OCI-LY3 (cell line): Measurements from ENCODE around the gene TBC1D1.

ENCODE experiments used
- H2AFZ ChIP-seq: fragments of 200-600, 300-600 bp; shearing (Covaris generic); 2 replicates; pipeline ENCODE4 v1.6.0; 2014; ENCODE audit warnings: antibody characterized with exemption, low read depth, low read length
- H3K27ac ChIP-seq: fragments of 200-600, 300-600 bp; sonication (generic); 2 replicates; pipeline ENCODE4 v1.5.1; 2014; ENCODE audit warnings: mild to moderate bottlenecking, low read length, moderate library complexity, mixed read lengths
- H3K27me3 ChIP-seq: fragments of 200-600, 300-600 bp; sonication (generic); 2 replicates; pipeline ENCODE4 v1.6.1; 2014; ENCODE audit warnings: low read depth, low read length, mixed read lengths
- H3K36me3 ChIP-seq: fragments of 200-600, 300-600 bp; sonication (generic); replicated peaks from 2 replicates; pipeline ENCODE3; 2014; ENCODE audit warnings: low read depth, low read length, mixed read lengths
- H3K4me1 ChIP-seq: fragments of 300-600, 200-600 bp; sonication (generic); 2 replicates; pipeline ENCODE4 v1.6.1; 2014; ENCODE audit warnings: low read length, mixed read lengths
- H3K4me2 ChIP-seq: fragments of 200-600, 300-600 bp; sonication (generic); 2 replicates; pipeline ENCODE4 v1.6.1; 2014; ENCODE audit warnings: low read length, mixed read lengths
- H3K4me3 ChIP-seq: fragments of 300-600, 200-600 bp; sonication (generic); 2 replicates; pipeline ENCODE4 v1.5.1; 2014; ENCODE audit warnings: antibody characterized with exemption, mild to moderate bottlenecking, low read length, moderate library complexity
- H3K79me2 ChIP-seq: fragments of 300-600, 200-600 bp; shearing (Covaris generic); 2 replicates; pipeline ENCODE4 v1.6.1; 2014; ENCODE audit warnings: mild to moderate bottlenecking, low read length, mixed read lengths
- H3K9ac ChIP-seq: fragments of 300-600, 200-600 bp; shearing (Covaris generic); 2 replicates; pipeline ENCODE4 v1.6.0; 2014; ENCODE audit warnings: mild to moderate bottlenecking, low read length, moderate library complexity
- H3K9me3 ChIP-seq: fragments of 200-600, 300-600 bp; shearing (Covaris generic); 2 replicates; pipeline ENCODE4 v1.6.1; 2014; ENCODE audit warnings: low read length, mixed read lengths; ENCODE audit not compliant: insufficient read depth
- H4K20me1 ChIP-seq: fragments of 200-600, 300-600 bp; sonication (generic); 2 replicates; pipeline ENCODE4 v1.6.1; 2016; ENCODE audit warnings: low read length, mixed read lengths; ENCODE audit not compliant: insufficient read depth
- CTCF ChIP-seq: fragments of 200-600, 300-600 bp; sonication (generic); IDR thresholded peaks from 2 replicates; pipeline ENCODE4 v1.5.1; 2014; ENCODE audit warnings: antibody characterized with exemption, low read length, low read depth
- EZH2phosphoT487 ChIP-seq: fragments of 200-600 bp; shearing (Covaris generic); IDR thresholded peaks from 2 replicates; pipeline ENCODE4 v1.6.1; 2018; ENCODE audit warnings: antibody characterized with exemption, mixed run types, low read depth

The TBC1D1 gene

DNA sequence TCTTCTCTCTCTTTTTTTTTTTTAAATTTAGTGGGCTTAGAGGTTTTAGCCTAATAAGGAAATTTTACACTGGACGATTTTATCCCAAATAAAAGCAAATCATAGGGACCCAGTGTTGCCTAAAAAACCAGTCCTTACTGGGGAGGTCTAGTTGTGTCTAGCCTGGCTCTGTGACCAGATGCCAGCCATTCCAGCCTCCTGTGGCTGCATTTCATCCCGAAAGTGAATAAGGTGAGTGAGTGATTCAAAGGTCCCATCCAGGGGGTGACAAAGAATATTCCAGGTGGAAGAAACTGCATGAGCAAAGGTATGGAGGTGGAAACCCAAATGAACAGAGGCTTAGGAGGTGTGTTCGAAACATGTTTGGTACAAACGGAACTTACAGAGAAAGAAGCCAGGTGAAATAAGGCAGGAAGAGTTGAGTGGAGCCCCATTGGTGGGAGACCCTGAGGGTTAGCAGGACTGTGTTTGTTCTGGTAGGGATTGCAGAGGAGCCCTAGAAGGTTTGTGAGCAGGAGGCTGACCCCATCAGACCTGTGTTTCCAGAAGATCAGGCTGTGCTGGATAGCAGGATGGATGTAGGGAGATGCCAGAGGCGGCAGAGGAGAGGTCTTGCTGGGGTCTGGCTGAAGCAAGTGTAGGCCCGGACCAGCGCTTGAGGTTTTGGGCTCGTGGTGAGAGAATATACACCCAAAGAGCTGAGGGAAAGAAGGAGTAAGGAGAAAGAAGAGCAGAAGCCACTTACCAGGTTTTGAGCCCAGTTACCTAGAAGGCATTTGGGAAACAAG lies 100.9 kb downstream of the TBC1D1 start:
- H3K79me2 ChIP-seq: peaks cover 9% of the 10 kb centered on the region; the same call in 1 of the 2 replicates
- peaks cover 3% of the 10 kb centered on the region; the same call in 1 of the 2 replicates for H3K9me3 ChIP-seq
- H4K20me1 ChIP-seq: peaks cover 23% of the 10 kb centered on the region

DNA sequence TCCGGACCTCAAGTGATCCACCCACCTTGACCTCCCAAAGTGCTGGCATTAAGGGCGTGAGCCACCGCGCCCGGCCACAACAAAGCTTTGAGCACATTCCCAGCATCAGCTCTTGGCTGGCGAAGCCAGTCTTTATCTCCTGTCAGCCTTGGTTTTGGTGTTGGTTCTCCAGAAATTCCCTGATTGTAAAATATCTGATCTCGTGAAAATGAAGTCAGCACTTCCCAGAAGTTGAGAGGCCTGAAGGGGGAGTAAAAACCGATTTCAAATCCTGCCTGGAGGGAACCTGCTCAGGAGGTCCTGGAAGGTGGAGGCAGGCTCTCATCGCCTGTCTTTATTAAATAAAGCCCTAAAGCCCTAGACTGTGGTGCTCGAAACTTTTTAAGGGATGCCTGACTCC lies 102.9 kb downstream of the TBC1D1 start:
- Histone ChIP-seq H3K27ac (no peak overlapping the region), H4K20me1 (peaks cover 16% of the 10 kb centered on the region; the same call in 1 of the 2 replicates), H3K4me1 (peaks cover 12% of the 10 kb centered on the region; the same call in 1 of the 2 replicates), H3K4me2 (no peak overlapping the region), H3K79me2 (peaks cover 4% of the 10 kb centered on the region; the same call in 1 of the 2 replicates), H3K36me3 (no peaks in the 10 kb centered on the region), H3K27me3 (no peaks in the 10 kb centered on the region), H2AFZ (no peak overlapping the region), H3K9me3 (peaks cover 3% of the 10 kb centered on the region; the same call in 1 of the 2 replicates), H3K9ac (no peak overlapping the region), H3K4me3 (no peak overlapping the region)
- no peak for TF ChIP-seq EZH2phosphoT487
- TF ChIP-seq CTCF: no peak

More for the DNA sequence above, 100.9 kb downstream of the TBC1D1 start:
- Histone ChIP-seq H3K27ac (no peak overlapping the region), H2AFZ (no peak overlapping the region), H3K4me1 (peaks cover 12% of the 10 kb centered on the region; the same call in 1 of the 2 replicates), H3K4me3 (no peak overlapping the region), H3K36me3 (no peaks in the 10 kb centered on the region), H3K9ac (no peak overlapping the region), H3K4me2 (no peak overlapping the region), H3K27me3 (no peaks in the 10 kb centered on the region)
- no peak for TF ChIP-seq CTCF
- TF ChIP-seq EZH2phosphoT487: no peak

DNA sequence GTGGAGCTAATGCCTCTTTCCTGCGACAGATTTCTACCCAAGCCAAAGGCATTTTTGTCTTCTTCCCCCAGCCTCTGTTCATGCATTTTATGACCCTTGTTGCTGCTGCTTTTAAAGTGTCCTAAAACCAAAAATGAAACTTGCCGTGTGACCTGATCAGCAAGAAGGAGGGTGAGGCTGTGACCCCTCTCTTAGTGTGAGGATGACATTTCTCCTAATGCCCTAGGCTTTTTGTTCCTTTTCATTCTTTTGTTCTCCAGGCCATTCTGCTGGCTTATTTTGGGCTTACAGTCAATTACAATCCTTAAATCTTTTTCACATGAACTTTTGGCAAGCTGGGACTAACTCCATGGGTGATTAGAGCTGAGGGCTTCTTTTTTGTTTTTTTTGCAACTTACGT lies 103.7 kb downstream of the TBC1D1 start:
- Histone ChIP-seq H4K20me1 (peaks cover 16% of the 10 kb centered on the region; the same call in 1 of the 2 replicates), H3K27me3 (no peaks in the 10 kb centered on the region), H2AFZ (no peak overlapping the region), H3K9ac (no peak overlapping the region), H3K9me3 (peaks cover 3% of the 10 kb centered on the region; the same call in 1 of the 2 replicates), H3K4me3 (no peak overlapping the region), H3K4me1 (peaks cover 12% of the 10 kb centered on the region; the same call in 1 of the 2 replicates), H3K36me3 (no peaks in the 10 kb centered on the region), H3K4me2 (no peak overlapping the region), H3K79me2 (peaks cover 4% of the 10 kb centered on the region; the same call in 1 of the 2 replicates), H3K27ac (no peak overlapping the region)
- no peak for TF ChIP-seq EZH2phosphoT487
- no peak for TF ChIP-seq CTCF

DNA sequence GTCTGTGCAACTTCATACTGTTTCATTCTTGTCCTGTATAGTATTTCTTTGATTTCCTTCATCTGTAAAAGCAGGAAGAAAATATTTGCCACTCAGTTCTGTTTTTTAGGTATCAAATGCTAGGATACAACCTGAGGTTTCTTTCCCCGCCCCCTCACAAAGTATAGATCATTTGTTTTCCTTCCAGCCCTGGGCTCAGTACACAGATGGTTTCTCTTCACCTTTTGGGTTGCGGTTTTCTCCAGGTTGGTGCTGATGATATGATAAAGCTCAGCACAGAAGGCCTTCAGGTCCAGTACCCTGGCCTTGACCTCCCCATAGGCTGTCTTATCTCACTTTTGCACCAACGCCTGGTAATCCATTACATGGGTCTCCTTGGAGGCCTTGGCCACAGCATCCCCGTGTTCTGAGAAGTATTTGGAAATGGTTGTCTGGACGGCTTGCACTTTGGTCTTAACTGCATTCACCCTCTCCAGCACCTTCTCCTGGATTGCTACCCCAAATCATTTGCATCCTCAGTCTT lies 104.5 kb downstream of the TBC1D1 start:
- no peaks in the 10 kb centered on the region for H3K36me3 ChIP-seq
- H3K4me2 ChIP-seq: no peak overlapping the region
- no peaks in the 10 kb centered on the region for H3K27me3 ChIP-seq
- peaks cover 20% of the 10 kb centered on the region; the same call in 1 of the 2 replicates for H4K20me1 ChIP-seq
- H3K4me3 ChIP-seq: no peak overlapping the region
- H2AFZ ChIP-seq: no peak overlapping the region
- H3K79me2 ChIP-seq: peaks cover 4% of the 10 kb centered on the region; the same call in 1 of the 2 replicates
- no peak overlapping the region for H3K27ac ChIP-seq
- TF ChIP-seq CTCF: no peak
- TF ChIP-seq EZH2phosphoT487: no peak
- peaks cover 12% of the 10 kb centered on the region; the same call in 1 of the 2 replicates for H3K4me1 ChIP-seq
- no peak overlapping the region for H3K9ac ChIP-seq
- peaks cover 3% of the 10 kb centered on the region; the same call in 1 of the 2 replicates for H3K9me3 ChIP-seq
